RWPE2 (cell line): ENCODE data around the gene MGAT5B.

Source experiments
- ATAC-seq: fragments of 200-7000 bp; cut with Tn5 transposase; 3 replicates; pipeline ENCODE4 v1.9.1; 2021; ENCODE audit warnings: low read depth
- DNase-seq: peaks from one replicate; pipeline ENCODE4 v3.0.0-alpha.2; 2020; ENCODE audit warnings: low spot score
- H3K27ac ChIP-seq: fragments of 450-650 bp; 2 replicates; pipeline ENCODE4 v1.5.1; 2017; ENCODE audit warnings: mild to moderate bottlenecking; ENCODE audit not compliant: poor library complexity, severe bottlenecking
- H3K27me3 ChIP-seq: fragments of 250-450 bp; sonication (Bioruptor Pico); 2 replicates; pipeline ENCODE4 v1.5.1; 2021; ENCODE audit warnings: mild to moderate bottlenecking, moderate library complexity; ENCODE audit not compliant: insufficient read depth, poor library complexity, severe bottlenecking
- H3K36me3 ChIP-seq: fragments of 250-450 bp; sonication (Bioruptor Pico); 2 replicates; pipeline ENCODE4 v1.5.1; 2020; ENCODE audit warnings: low read depth, mild to moderate bottlenecking, moderate library complexity
- H3K4me1 ChIP-seq: fragments of 250-450 bp; sonication (Bioruptor Pico); 2 replicates; pipeline ENCODE4 v1.5.1; 2021; ENCODE audit warnings: mild to moderate bottlenecking, moderate library complexity; ENCODE audit not compliant: insufficient read depth, poor library complexity, severe bottlenecking
- H3K4me3 ChIP-seq: fragments of 250-450 bp; sonication (Bioruptor Pico); 2 replicates; pipeline ENCODE4 v1.5.1; 2021; ENCODE audit warnings: mild to moderate bottlenecking, moderate library complexity; ENCODE audit not compliant: severe bottlenecking
- H3K9me3 ChIP-seq: fragments of 250-450 bp; sonication (Bioruptor Pico); 2 replicates; pipeline ENCODE4 v1.5.1; 2021; ENCODE audit warnings: mild to moderate bottlenecking, moderate library complexity; ENCODE audit not compliant: severe bottlenecking
- TF ChIP-seq, protein P1 (sequence below): fragments of 450-650 bp; IDR thresholded peaks from one replicate; pipeline ENCODE4 v1.5.1; 2017; ENCODE audit warnings: mild to moderate bottlenecking, moderate library complexity; ENCODE audit not compliant: poor library complexity, severe bottlenecking

MGAT5B gene

GRCh38 chr17:76843703-76844484 is 24.3 kb upstream of the MGAT5B start:
- Histone ChIP-seq H3K36me3 (no peaks in the 10 kb centered on the region), H3K9me3 (peaks cover 2% of the 10 kb centered on the region), H3K27ac (no peak overlapping the region), H3K27me3 (peaks cover 35% of the 10 kb centered on the region), H3K4me1 (no peaks in the 10 kb centered on the region), H3K4me3 (no peak overlapping the region)
- DNase-seq, result no peak
- TF ChIP-seq, protein P1, sequence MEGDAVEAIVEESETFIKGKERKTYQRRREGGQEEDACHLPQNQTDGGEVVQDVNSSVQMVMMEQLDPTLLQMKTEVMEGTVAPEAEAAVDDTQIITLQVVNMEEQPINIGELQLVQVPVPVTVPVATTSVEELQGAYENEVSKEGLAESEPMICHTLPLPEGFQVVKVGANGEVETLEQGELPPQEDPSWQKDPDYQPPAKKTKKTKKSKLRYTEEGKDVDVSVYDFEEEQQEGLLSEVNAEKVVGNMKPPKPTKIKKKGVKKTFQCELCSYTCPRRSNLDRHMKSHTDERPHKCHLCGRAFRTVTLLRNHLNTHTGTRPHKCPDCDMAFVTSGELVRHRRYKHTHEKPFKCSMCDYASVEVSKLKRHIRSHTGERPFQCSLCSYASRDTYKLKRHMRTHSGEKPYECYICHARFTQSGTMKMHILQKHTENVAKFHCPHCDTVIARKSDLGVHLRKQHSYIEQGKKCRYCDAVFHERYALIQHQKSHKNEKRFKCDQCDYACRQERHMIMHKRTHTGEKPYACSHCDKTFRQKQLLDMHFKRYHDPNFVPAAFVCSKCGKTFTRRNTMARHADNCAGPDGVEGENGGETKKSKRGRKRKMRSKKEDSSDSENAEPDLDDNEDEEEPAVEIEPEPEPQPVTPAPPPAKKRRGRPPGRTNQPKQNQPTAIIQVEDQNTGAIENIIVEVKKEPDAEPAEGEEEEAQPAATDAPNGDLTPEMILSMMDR, result no peak
- ATAC-seq, result no peak

DNA sequence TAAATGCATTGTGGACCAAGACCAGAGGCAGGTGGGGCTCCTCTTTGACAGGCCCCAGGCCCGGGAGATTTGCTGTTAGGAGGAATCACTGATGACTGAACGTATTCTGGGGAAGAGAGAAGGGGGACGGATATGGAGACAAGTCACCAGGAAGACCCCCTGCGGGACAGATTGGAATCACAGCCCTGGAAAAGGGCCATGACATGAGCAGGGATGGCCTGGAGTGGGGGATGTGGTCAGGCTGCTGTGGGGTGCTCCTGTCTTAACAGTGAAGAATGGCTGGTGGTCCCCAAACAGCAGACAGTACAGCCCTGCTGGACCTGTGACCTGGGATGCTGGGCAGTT is 23.7 kb upstream of the MGAT5B start:
- H3K9me3 ChIP-seq, result peaks cover 2% of the 10 kb centered on the region
- H3K36me3 ChIP-seq, result no peaks in the 10 kb centered on the region
- H3K4me3 ChIP-seq, result no peak overlapping the region
- no peak overlapping the region for H3K27ac ChIP-seq
- H3K27me3 ChIP-seq, result peaks cover 35% of the 10 kb centered on the region
- no peaks in the 10 kb centered on the region for H3K4me1 ChIP-seq
- ATAC-seq (no peak), DNase-seq (no peak)
- TF ChIP-seq, protein P1, result no peak

DNA sequence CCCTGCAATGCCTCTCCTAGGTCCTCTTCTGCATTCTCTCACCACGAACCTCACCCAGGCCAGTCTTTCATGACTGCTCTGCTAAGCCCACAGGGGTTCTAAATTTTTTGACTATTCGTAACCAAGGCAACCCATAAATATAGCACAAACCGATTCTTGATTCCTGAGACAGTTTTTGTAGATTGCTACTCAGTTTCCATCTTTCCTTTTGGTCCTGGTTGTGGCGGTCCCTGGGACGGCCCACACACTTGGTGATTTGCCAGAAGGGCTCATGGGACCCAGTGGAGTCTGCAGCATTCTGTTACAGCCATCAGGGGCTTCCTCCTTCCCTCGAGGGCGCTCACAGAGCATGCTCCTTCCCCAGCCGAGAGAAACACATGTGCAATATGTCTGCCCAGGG is 23.4 kb upstream of the MGAT5B start:
- ATAC-seq (no peak), DNase-seq (no peak)
- TF ChIP-seq, protein P1, result no peak
- no peaks in the 10 kb centered on the region for H3K36me3 ChIP-seq
- peaks cover 35% of the 10 kb centered on the region for H3K27me3 ChIP-seq
- no peaks in the 10 kb centered on the region for H3K4me1 ChIP-seq
- peaks cover 2% of the 10 kb centered on the region for H3K9me3 ChIP-seq
- H3K4me3 ChIP-seq, result no peak overlapping the region
- H3K27ac ChIP-seq, result no peak overlapping the region

- H3K4me3 ChIP-seq, result no peak overlapping the region
- ATAC-seq (no peak), DNase-seq (no peak)
- H3K36me3 ChIP-seq, result no peaks in the 10 kb centered on the region
- TF ChIP-seq, protein P1, result no peak
- H3K27ac ChIP-seq, result no peak overlapping the region
- H3K4me1 ChIP-seq, result no peaks in the 10 kb centered on the region
- peaks cover 31% of the 10 kb centered on the region for H3K27me3 ChIP-seq
- peaks cover 2% of the 10 kb centered on the region for H3K9me3 ChIP-seq
These were observed 22.6 kb upstream of the MGAT5B start for GRCh38 chr17:76845541-76846017.

- Histone ChIP-seq H3K27me3 (peaks cover 16% of the 10 kb centered on the region), H3K4me3 (no peak overlapping the region), H3K36me3 (no peaks in the 10 kb centered on the region), H3K27ac (no peak overlapping the region), H3K9me3 (peaks cover 2% of the 10 kb centered on the region), H3K4me1 (no peaks in the 10 kb centered on the region)
- TF ChIP-seq, protein P1, result no peak
- no peak for DNase-seq
- no peak for ATAC-seq
These were observed 21.2 kb upstream of the MGAT5B start for GRCh38 chr17:76847031-76847430.
